ENCODE measurements around the gene LRRC74B. TPM values are rescaled to one million over a fixed set of nuclear protein-coding genes. Genes with fewer than 3 reads are reported as not detected.
A peak's percentile ranks its signal among the peaks of the same experiment; 100 is the strongest.
"Not testable (repeated sequence)": the region's sequence is repeated elsewhere in the genome, so short reads cannot be mapped to it uniquely, and the experiment has no call there.

LRRC74B gene
- total and polyA plus RNA-seq, 3 donors from 2014 or later: 3.0 to 8.7 (median 5.4) TPM

- TF ChIP-seq POLR2A (IDR thresholded peaks at IDR 0.05): no peak
- no peak for TF ChIP-seq CTCF (IDR thresholded peaks at IDR 0.05)
- no peak for DNase-seq
- Histone ChIP-seq H3K36me3 (ENCODE audit: low read depth, missing control alignments) (no peaks in the 10 kb centered on the region), H3K9me3 (no peaks in the 10 kb centered on the region), H3K4me3 (no peak overlapping the region), H3K27me3 (no peaks in the 10 kb centered on the region), H3K27ac (peak overlapping the region in 1 of 2 donors; percentile 39), H3K4me1 (no peaks in the 10 kb centered on the region)
- 89% methylated on average over 3 of the region's 3 CpGs for WGBS, 2 donors
- intact Hi-C loops (cut with DNase I; ENCODE audit: low total_unique reads): no loop called here
Measured at GRCh38 chr22:21092797-21093554, 47.2 kb downstream of the LRRC74B start.

GRCh38 chr22:21093555-21094137 lies 47.9 kb downstream of the LRRC74B start:
- intact Hi-C loops (cut with DNase I; ENCODE audit: low total_unique reads); H3K9me3 ChIP-seq; H3K36me3 ChIP-seq (ENCODE audit: low read depth, missing control alignments); H3K4me3 ChIP-seq; DNase-seq; H3K27me3 ChIP-seq; H3K4me1 ChIP-seq: not testable (repeated sequence)
- peak overlapping the region in 1 of 2 donors; percentile 53 for H3K27ac ChIP-seq
- 55 to 66% methylated on average over 9 of the region's 9 CpGs for WGBS, 2 donors

GRCh38 chr22:21094911-21095772 lies 49.4 kb downstream of the LRRC74B start:
- Histone ChIP-seq H3K36me3 (ENCODE audit: low read depth, missing control alignments) (no peaks in the 10 kb centered on the region), H3K4me3 (no peak overlapping the region), H3K27ac (peak overlapping the region in 1 of 2 donors; percentile 66), H3K9me3 (no peaks in the 10 kb centered on the region), H3K27me3 (no peaks in the 10 kb centered on the region), H3K4me1 (no peaks in the 10 kb centered on the region)
- no peak for DNase-seq
- intact Hi-C loops (cut with DNase I; ENCODE audit: low total_unique reads): no loop called here
- TF ChIP-seq POLR2A (IDR thresholded peaks at IDR 0.05) (no peak), CTCF (IDR thresholded peaks at IDR 0.05) (no peak)
- WGBS, 2 donors: 60 to 66% methylated on average over 5 of the region's 5 CpGs

GRCh38 chr22:21095773-21096107 lies 50.0 kb downstream of the LRRC74B start:
- Histone ChIP-seq H3K27ac (no peak overlapping the region), H3K4me3 (no peak overlapping the region), H3K27me3 (no peaks in the 10 kb centered on the region), H3K4me1 (no peaks in the 10 kb centered on the region), H3K36me3 (ENCODE audit: low read depth, missing control alignments) (no peaks in the 10 kb centered on the region), H3K9me3 (no peaks in the 10 kb centered on the region)
- intact Hi-C loops (cut with DNase I; ENCODE audit: low total_unique reads): no loop called here
- no peak for TF ChIP-seq CTCF (IDR thresholded peaks at IDR 0.05)
- no peak for TF ChIP-seq POLR2A (IDR thresholded peaks at IDR 0.05)
- DNase-seq: no peak

GRCh38 chr22:21096878-21097277 lies 51.1 kb downstream of the LRRC74B start:
- H3K36me3 ChIP-seq (ENCODE audit: low read depth, missing control alignments); intact Hi-C loops (cut with DNase I; ENCODE audit: low total_unique reads); H3K27me3 ChIP-seq; H3K9me3 ChIP-seq; H3K4me1 ChIP-seq; H3K27ac ChIP-seq; DNase-seq; H3K4me3 ChIP-seq: not testable (repeated sequence)
- WGBS, 2 donors: 90 to 91% methylated on average over 9 of the region's 9 CpGs
